Measurements from ENCODE around the gene APBB2.

Gene APBB2

DNA sequence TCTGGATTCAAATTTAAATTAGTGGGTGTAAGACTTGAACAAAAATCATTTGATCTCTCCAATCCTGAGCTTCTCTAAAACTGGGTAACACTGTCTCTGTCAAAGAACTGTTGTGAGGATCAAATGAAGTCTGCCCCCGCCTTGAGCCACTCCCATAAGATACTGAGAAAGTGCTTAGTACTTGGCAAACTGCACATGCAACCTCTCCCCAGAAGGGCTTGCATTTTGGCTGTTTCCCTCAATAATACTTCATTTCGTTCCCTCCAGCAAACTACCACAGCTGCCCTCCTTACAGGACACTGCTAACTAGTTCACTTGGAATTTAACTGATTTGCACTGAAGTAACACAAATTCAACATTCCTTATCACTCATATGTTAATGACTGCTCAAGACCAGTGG lies 79.8 kb downstream of the APBB2 start:
- no peak for ATAC-seq
- TF ChIP-seq, protein P1, sequence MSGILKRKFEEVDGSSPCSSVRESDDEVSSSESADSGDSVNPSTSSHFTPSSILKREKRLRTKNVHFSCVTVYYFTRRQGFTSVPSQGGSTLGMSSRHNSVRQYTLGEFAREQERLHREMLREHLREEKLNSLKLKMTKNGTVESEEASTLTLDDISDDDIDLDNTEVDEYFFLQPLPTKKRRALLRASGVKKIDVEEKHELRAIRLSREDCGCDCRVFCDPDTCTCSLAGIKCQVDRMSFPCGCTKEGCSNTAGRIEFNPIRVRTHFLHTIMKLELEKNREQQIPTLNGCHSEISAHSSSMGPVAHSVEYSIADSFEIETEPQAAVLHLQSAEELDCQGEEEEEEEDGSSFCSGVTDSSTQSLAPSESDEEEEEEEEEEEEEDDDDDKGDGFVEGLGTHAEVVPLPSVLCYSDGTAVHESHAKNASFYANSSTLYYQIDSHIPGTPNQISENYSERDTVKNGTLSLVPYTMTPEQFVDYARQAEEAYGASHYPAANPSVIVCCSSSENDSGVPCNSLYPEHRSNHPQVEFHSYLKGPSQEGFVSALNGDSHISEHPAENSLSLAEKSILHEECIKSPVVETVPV (CRISPR knock-in tag; IDR thresholded peaks at IDR 0.05) = no peak
- TF ChIP-seq OSR1 (CRISPR knock-in tag; IDR thresholded peaks at IDR 0.05) (no peak), GLIS3 (CRISPR knock-in tag; IDR thresholded peaks at IDR 0.05) (no peak), ZFP3 (CRISPR knock-in tag; IDR thresholded peaks at IDR 0.05) (no peak), BACH2 (CRISPR knock-in tag; IDR thresholded peaks at IDR 0.05; ENCODE audit: borderline replicate concordance) (no peak), ZNF565 (CRISPR knock-in tag; conservative IDR thresholded peaks at IDR 0.05; ENCODE audit: low read depth) (no peak), ZC3H10 (CRISPR knock-in tag; IDR thresholded peaks at IDR 0.05) (no peak)

DNA sequence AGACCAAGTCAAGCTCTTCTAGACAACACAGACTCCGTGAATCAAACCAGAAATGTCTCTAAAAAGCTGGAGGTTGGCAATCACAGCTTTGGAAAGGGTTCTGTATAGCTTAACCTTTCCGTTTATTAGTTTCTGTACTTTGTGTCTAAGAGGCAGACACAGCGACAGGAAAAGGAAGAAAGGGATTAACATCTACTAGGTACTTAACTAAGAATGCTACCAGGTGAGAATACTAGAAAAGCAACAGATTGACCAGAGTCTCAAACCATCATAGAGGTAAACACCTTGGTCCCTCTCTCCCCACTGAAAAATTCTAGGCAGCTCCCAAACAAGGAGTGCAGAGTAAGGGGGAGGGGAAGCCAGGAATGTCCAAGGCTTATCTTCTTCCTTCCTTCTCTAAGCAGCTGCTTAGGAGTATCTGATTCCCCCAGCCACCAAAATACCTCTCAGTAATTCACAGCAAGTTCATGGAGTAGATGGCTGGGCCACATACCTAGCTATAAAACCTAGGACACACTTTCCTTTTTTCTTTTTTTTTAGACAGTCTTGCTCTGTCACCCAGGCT lies 80.8 kb downstream of the APBB2 start:
- peak; percentile 44; the same call in 2 of the 3 replicates for ATAC-seq
- TF ChIP-seq RARB (CRISPR knock-in tag; IDR thresholded peaks at IDR 0.05) (no peak), PPARA (CRISPR knock-in tag; IDR thresholded peaks at IDR 0.05; ENCODE audit: borderline replicate concordance) (no peak), OSR1 (CRISPR knock-in tag; IDR thresholded peaks at IDR 0.05) (no peak), ZNF8 (CRISPR knock-in tag; IDR thresholded peaks at IDR 0.05) (no peak), ZNF70 (CRISPR knock-in tag; IDR thresholded peaks at IDR 0.05) (no peak), ISL1 (CRISPR knock-in tag; IDR thresholded peaks at IDR 0.05) (no peak), ARNTL (CRISPR knock-in tag; IDR thresholded peaks at IDR 0.05; ENCODE audit: borderline replicate concordance, low read depth) (no peak)
- TF ChIP-seq, protein P1 (CRISPR knock-in tag; IDR thresholded peaks at IDR 0.05) = no peak
- TF ChIP-seq, protein P2, sequence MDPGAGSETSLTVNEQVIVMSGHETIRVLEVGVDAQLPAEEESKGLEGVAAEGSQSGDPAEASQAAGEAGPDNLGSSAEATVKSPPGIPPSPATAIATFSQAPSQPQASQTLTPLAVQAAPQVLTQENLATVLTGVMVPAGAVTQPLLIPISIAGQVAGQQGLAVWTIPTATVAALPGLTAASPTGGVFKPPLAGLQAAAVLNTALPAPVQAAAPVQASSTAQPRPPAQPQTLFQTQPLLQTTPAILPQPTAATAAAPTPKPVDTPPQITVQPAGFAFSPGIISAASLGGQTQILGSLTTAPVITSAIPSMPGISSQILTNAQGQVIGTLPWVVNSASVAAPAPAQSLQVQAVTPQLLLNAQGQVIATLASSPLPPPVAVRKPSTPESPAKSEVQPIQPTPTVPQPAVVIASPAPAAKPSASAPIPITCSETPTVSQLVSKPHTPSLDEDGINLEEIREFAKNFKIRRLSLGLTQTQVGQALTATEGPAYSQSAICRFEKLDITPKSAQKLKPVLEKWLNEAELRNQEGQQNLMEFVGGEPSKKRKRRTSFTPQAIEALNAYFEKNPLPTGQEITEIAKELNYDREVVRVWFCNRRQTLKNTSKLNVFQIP (CRISPR knock-in tag; IDR thresholded peaks at IDR 0.05; ENCODE audit: borderline replicate concordance, low read depth) = no peak
- TF ChIP-seq, protein P3, sequence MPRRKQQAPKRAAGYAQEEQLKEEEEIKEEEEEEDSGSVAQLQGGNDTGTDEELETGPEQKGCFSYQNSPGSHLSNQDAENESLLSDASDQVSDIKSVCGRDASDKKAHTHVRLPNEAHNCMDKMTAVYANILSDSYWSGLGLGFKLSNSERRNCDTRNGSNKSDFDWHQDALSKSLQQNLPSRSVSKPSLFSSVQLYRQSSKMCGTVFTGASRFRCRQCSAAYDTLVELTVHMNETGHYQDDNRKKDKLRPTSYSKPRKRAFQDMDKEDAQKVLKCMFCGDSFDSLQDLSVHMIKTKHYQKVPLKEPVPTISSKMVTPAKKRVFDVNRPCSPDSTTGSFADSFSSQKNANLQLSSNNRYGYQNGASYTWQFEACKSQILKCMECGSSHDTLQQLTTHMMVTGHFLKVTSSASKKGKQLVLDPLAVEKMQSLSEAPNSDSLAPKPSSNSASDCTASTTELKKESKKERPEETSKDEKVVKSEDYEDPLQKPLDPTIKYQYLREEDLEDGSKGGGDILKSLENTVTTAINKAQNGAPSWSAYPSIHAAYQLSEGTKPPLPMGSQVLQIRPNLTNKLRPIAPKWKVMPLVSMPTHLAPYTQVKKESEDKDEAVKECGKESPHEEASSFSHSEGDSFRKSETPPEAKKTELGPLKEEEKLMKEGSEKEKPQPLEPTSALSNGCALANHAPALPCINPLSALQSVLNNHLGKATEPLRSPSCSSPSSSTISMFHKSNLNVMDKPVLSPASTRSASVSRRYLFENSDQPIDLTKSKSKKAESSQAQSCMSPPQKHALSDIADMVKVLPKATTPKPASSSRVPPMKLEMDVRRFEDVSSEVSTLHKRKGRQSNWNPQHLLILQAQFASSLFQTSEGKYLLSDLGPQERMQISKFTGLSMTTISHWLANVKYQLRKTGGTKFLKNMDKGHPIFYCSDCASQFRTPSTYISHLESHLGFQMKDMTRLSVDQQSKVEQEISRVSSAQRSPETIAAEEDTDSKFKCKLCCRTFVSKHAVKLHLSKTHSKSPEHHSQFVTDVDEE (CRISPR knock-in tag; IDR thresholded peaks at IDR 0.05) = no peak

DNA sequence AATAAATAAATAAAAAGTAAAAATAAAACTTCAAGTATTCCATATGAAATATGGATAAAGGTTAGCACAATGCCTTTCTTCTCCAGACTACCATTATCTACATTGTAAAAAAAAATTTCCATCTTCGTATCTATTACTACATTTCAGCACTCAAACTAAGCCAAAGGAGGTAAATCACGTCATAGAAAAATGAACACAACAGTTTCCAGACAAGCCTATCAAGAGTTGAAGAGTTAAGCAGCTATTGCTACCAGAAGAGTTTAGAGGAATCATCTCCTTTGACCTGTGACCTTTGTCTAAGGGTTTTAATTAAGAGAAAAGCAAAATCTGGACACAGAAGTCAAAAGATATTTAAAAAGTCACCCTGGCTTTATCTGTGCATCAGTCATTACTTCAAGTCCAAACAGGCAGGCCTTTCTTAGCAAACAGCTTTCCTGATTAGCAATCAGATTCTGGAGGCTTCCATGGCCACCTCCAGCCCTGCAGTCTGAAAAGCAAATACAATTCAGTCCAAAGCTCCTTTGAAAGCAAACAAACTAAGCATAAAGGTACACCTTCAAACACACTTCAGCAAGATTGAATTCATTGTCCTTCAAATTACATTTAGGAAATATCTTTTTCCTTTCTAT lies 82.2 kb downstream of the APBB2 start:
- ATAC-seq = no peak
- TF ChIP-seq ISL1 (CRISPR knock-in tag; IDR thresholded peaks at IDR 0.05) = no peak
- TF ChIP-seq, protein P3 (CRISPR knock-in tag; IDR thresholded peaks at IDR 0.05) = no peak
- no peak for TF ChIP-seq RARB (CRISPR knock-in tag; IDR thresholded peaks at IDR 0.05)
- TF ChIP-seq ZFP30 (CRISPR knock-in tag; IDR thresholded peaks at IDR 0.05) = no peak

Data from SK-N-SH treated with all-trans-retinoic acid at 6 μM for 48 hours (cell line).